ENCODE results near the gene MRI1. TPM values are rescaled to one million over a fixed set of nuclear protein-coding genes. Genes with fewer than 3 reads are reported as not detected.
A peak's percentile ranks its signal among the peaks of the same experiment; 100 is the strongest.

The MRI1 gene
- total RNA-seq, 4 donors from 2014 or later: 31.2 to 51.8 (median 42.2) TPM

DNA sequence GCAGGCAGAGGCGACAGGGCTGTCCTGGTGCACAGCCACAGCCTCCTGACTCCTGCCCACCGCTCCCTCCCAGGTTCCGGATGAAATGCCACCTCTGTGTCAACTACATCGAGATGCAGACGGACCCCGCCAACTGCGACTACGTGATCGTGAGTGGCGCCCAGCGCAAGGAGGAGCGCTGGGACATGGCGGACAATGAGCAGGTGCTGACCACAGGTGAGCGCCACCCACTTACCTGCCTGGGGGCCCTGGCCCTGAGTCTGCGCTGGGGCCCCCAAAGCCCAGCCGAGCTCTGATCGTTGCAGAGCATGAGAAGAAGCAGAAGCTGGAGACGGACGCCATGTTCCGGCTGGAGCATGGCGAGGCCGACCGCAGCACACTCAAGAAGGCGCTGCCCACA lies 5.5 kb upstream of the MRI1 start:
- peaks cover 0 to 6% (median 0%) of the 10 kb centered on the region in 3 donors for H3K4me1 ChIP-seq

DNA sequence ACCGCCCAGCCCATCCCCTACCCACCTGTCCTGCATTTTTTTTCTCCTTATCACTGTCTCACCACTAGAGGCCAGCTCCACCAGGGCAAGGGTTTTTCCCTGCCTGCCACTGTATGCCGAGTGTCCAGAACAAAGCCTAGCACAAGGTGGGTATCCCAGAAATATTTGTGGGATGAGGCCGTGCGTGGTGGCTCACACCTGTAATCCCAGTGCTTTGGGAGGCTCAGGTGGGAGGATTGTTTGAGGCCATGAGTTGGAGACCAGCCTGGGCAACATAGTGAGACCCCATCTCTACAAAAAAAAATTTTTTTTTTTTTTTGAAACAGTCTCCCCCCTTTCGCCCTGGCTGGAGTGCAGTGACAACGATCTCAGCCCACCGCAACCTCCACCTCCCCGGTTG lies 2.9 kb upstream of the MRI1 start:
- no peak overlapping the region for H3K4me3 ChIP-seq
- H3K36me3 ChIP-seq: peaks cover 0 to 71% of the 10 kb centered on the region in 2 donors

More for the DNA sequence above, 5.5 kb upstream of the MRI1 start:
- no peak overlapping the region for H3K4me3 ChIP-seq
- H3K27me3 ChIP-seq: no peaks in the 10 kb centered on the region
- TF ChIP-seq EP300 (IDR thresholded peaks at IDR 0.05): no peak
- no peak for TF ChIP-seq POLR2AphosphoS5 (IDR thresholded peaks at IDR 0.05)
- TF ChIP-seq, protein P1, sequence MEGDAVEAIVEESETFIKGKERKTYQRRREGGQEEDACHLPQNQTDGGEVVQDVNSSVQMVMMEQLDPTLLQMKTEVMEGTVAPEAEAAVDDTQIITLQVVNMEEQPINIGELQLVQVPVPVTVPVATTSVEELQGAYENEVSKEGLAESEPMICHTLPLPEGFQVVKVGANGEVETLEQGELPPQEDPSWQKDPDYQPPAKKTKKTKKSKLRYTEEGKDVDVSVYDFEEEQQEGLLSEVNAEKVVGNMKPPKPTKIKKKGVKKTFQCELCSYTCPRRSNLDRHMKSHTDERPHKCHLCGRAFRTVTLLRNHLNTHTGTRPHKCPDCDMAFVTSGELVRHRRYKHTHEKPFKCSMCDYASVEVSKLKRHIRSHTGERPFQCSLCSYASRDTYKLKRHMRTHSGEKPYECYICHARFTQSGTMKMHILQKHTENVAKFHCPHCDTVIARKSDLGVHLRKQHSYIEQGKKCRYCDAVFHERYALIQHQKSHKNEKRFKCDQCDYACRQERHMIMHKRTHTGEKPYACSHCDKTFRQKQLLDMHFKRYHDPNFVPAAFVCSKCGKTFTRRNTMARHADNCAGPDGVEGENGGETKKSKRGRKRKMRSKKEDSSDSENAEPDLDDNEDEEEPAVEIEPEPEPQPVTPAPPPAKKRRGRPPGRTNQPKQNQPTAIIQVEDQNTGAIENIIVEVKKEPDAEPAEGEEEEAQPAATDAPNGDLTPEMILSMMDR (IDR thresholded peaks at IDR 0.05): no peak
- no peak for TF ChIP-seq POLR2A (IDR thresholded peaks at IDR 0.05)
- no peaks in the 10 kb centered on the region for H3K9me3 ChIP-seq
- no peak overlapping the region for H3K27ac ChIP-seq
- no peak for ATAC-seq
- 100% methylated on average over 1 of the region's 24 CpGs; no CpG with 5 or more reads in 1 of the 2 donors for WGBS, 2 donors (ENCODE audit: low coverage in 1 of 2)
- H3K36me3 ChIP-seq: peaks cover 0 to 98% of the 10 kb centered on the region in 2 donors

DNA sequence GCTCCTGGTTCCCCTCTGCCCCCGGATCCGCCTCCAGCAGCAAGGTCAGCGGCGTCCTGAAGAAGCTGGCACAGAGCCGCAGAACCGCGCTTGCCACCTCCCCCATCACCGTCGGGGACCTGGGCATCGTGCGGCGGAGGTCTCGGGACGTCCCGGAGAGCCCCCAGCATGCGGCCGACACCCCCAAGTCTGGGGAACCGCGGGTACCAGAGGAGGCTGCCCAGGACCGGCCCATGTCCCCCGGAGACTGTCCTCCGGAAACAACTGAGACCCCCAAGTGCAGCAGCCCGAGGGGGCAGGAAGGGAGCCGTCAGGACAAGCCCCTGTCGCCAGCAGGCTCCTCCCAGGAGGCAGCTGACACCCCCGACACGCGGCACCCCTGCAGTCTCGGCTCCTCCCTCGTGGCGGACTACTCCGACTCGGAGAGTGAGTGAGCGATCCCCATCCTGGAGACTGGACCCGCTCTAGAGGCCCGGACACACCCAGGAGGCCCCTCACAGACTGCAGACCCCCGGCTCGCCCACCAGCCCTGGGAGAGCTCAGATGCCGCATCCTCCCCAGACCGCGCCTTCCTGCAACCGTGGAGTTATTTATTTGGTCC lies 1.6 kb upstream of the MRI1 start:
- no peaks in the 10 kb centered on the region for H3K9me3 ChIP-seq
- no peaks in the 10 kb centered on the region for H3K27me3 ChIP-seq
- H3K4me3 ChIP-seq: no peak overlapping the region
- ATAC-seq: no peak
- no peak overlapping the region for H3K27ac ChIP-seq
- H3K4me1 ChIP-seq: peaks cover 0 to 27% (median 0%) of the 10 kb centered on the region in 3 donors
- TF ChIP-seq EP300 (IDR thresholded peaks at IDR 0.05): no peak
- TF ChIP-seq, protein P1 (IDR thresholded peaks at IDR 0.05): no peak
- TF ChIP-seq POLR2A (IDR thresholded peaks at IDR 0.05): no peak
- TF ChIP-seq POLR2AphosphoS5 (IDR thresholded peaks at IDR 0.05): no peak
- 96% methylated on average over 7 of the region's 42 CpGs; no CpG with 5 or more reads in 1 of the 2 donors for WGBS, 2 donors (ENCODE audit: low coverage in 1 of 2)
- peaks cover 0 to 64% of the 10 kb centered on the region in 2 donors for H3K36me3 ChIP-seq

More for the DNA sequence above, 2.9 kb upstream of the MRI1 start:
- ATAC-seq: no peak
- 67 to 92% methylated on average over 2 to 7 of the region's 8 CpGs for WGBS, 2 donors (ENCODE audit: low coverage in 1 of 2)
- Histone ChIP-seq H3K27ac (no peak overlapping the region), H3K4me1 (peaks cover 0 to 24% (median 0%) of the 10 kb centered on the region in 3 donors), H3K27me3 (no peaks in the 10 kb centered on the region), H3K9me3 (no peaks in the 10 kb centered on the region)
- TF ChIP-seq EP300 (IDR thresholded peaks at IDR 0.05) (no peak), POLR2AphosphoS5 (IDR thresholded peaks at IDR 0.05) (no peak), POLR2A (IDR thresholded peaks at IDR 0.05) (no peak)
- TF ChIP-seq, protein P1 (IDR thresholded peaks at IDR 0.05): no peak

DNA sequence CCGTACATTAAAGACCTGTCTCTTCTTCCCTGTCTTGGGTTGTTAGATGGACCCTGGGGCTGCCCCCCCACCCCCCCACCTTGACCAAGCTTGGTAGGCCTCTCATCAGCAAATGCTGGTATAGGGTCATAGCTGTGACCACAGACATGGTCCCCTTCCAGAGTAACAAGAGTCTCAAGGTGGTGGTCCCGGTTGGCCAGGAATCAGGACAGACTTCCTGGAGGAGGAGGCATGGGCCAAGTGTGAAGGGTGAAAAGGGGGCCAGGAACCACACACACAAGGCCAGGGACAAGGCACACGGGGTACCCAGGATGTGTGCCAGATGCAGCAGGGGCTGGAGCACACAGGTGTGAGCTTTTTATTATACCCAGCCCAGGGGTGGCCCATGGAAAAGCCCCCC lies 1.1 kb upstream of the MRI1 start:
- TF ChIP-seq POLR2A (IDR thresholded peaks at IDR 0.05) (no peak), EP300 (IDR thresholded peaks at IDR 0.05) (no peak), POLR2AphosphoS5 (IDR thresholded peaks at IDR 0.05) (no peak)
- no CpG with 5 or more reads among the region's 3 CpGs for WGBS, 2 donors (ENCODE audit: low coverage in 1 of 2)
- Histone ChIP-seq H3K4me3 (no peak overlapping the region), H3K4me1 (peaks cover 0 to 27% (median 0%) of the 10 kb centered on the region in 3 donors), H3K36me3 (peaks cover 0 to 63% of the 10 kb centered on the region in 2 donors), H3K27ac (peak overlapping the region in 1 of 4 donors; percentile 84), H3K9me3 (no peaks in the 10 kb centered on the region), H3K27me3 (no peaks in the 10 kb centered on the region)
- ATAC-seq: no peak

DNA sequence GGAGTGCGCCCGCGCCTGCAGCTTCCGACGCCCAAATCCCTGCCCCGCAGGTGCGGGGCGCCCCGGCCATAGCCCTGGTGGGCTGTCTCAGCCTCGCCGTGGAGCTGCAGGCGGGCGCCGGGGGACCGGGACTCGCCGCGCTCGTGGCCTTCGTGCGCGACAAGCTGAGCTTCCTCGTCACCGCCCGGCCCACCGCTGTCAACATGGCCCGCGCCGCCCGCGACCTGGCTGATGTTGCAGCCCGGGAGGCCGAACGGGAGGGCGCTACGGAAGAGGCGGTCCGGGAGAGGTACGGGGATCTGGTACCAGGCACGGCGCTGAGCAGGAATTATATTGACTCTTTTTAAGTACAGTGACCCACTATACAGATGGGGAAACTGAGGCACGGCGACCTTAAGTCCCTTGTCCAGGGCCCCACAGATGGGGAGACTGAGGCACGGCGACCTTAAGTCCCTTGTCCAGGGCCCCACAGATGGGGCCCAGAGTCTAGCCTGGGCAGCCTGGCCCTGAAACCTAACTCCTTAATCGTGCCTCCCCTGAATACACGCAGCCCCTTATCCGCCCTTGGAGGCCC lies 586 bp downstream of the MRI1 start:
- H3K27ac ChIP-seq: peak overlapping the region; percentile 7 to 87 (median 84)
- TF ChIP-seq POLR2AphosphoS5 (IDR thresholded peaks at IDR 0.05): no peak
- no peaks in the 10 kb centered on the region for H3K9me3 ChIP-seq
- H3K4me1 ChIP-seq: peaks cover 0 to 27% (median 0%) of the 10 kb centered on the region in 3 donors
- no peaks in the 10 kb centered on the region for H3K27me3 ChIP-seq
- ATAC-seq: peak; percentile 35
- WGBS, 2 donors (ENCODE audit: low coverage in 1 of 2): 16% methylated on average over 3 of the region's 48 CpGs; no CpG with 5 or more reads in 1 of the 2 donors
- H3K36me3 ChIP-seq: peaks cover 0 to 63% of the 10 kb centered on the region in 2 donors
- H3K4me3 ChIP-seq: peak overlapping the region; percentile 62 to 75
